Activated gamma-delta T cell (primary cell): ENCODE measurements around the gene OMG.
"Not testable (repeated sequence)": the region's sequence is repeated elsewhere in the genome, so short reads cannot be mapped to it uniquely, and the experiment has no call there.

Experiments
- DNase-seq: peaks from one replicate; lab custom pipeline; 2025; lab: John Stamatoyannopoulos, UW

The OMG gene

DNA sequence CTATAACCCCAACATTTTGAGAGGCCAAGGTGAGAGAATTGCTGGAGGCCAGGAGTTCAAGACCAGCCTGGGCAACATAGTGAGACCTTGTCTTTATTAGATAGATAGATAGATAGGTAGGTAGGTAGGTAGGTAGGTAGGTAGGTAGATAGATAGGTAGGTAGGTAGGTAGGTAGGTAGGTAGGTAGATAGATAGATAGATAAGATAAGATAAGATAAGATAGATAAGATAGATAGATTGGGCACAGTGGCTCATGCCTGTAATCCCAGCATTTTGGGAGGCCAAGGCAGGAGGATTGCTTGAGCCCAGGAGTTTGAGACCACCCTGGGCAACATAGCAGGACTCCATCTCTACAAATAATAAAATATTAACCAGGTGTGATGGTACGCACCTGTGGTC, 34.1 kb downstream of the OMG start:
- DNase-seq: not testable (repeated sequence)

DNA sequence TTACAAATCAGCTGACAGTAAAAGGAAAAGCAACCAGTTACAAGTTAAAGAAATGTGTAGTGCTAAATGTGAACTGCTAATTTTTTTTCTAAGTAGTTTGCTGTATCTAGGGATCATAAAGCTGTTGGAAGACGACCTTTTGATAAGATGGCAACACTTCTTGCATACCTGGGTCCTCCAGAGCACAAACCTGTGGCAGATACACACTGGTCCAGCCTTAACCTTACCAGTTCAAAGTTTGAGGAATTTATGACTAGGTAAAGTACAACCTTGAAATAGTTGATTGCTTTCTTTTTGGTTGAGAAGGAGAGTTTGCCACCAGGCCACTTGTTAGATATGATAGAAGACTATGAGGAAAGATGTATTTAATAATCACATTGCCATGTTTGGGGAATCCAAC, 35.4 kb downstream of the OMG start:
- no peak for DNase-seq

DNA sequence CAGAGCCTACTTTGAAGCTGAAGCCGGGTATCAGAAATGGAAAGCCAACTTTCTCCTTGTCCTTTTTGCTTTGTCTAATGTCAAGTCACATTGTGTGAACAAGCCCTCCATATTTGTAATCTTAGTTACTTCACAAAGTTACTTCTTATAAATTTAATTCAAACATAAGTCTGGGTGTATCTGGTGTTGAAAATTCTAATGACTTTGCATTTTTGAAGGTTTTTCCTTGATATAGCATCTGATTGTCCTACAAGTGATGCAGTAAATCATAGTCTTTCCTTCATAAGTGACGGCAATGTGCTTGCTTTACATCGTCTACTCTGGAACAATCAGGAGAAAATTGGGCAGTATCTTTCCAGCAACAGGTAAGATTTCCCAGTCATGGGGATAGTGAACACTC, 36.9 kb downstream of the OMG start:
- no peak for DNase-seq

- no peak for DNase-seq
These were observed 40.1 kb downstream of the OMG start for GRCh38 chr17:31256936-31257335.

- no peak for DNase-seq
These were observed 42.4 kb downstream of the OMG start for GRCh38 chr17:31254654-31255053.

GRCh38 chr17:31252741-31253140, 44.3 kb downstream of the OMG start:
- DNase-seq: no peak

- no peak for DNase-seq
These were observed 45.1 kb downstream of the OMG start for GRCh38 chr17:31251970-31252328.

- DNase-seq: no peak
These were observed 45.7 kb downstream of the OMG start for GRCh38 chr17:31251105-31251969.

DNA sequence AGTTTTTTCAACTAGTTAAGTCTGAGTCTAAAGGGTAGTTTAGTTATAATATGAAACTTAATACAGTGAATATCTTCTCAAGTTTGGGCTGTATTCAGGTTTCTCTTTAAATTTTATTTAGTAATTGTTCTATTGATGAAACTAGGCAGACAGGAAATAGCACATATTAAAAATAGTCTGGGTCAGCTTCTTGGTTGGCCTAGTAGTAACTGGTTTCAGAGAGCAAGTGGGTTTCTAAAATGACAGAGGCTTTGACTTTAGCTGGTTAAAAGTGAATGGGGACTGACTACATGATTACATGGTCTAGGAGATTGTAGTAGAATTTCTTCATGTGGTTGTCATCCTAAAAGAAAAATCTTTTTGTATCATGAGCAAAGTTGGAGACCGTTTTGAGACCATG, 46.8 kb downstream of the OMG start:
- no peak for DNase-seq

- DNase-seq: no peak
These were observed 47.3 kb downstream of the OMG start for GRCh38 chr17:31249835-31250141.

GRCh38 chr17:31248986-31249834, 47.8 kb downstream of the OMG start:
- no peak for DNase-seq
